HG02763 (cell line): ENCODE measurements around the gene MYO3A.
"Not testable (repeated sequence)": the region's sequence is repeated elsewhere in the genome, so short reads cannot be mapped to it uniquely, and the experiment has no call there.

Source experiments
- ATAC-seq: cut with Tn5 transposase; IDR thresholded peaks from one replicate; pipeline ENCODE4 v1.9.1; 2021; ENCODE audit warnings: mild to moderate bottlenecking, moderate library complexity; ENCODE audit not compliant: unreplicated experiment

MYO3A gene

GRCh38 chr10:25982107-25982506 is 48.1 kb downstream of the MYO3A start:
- no peak for ATAC-seq

- no peak for ATAC-seq
These were observed 54.6 kb downstream of the MYO3A start for GRCh38 chr10:25988583-25988982.

GRCh38 chr10:25989951-25990350 is 55.9 kb downstream of the MYO3A start:
- ATAC-seq, result no peak

- no peak for ATAC-seq
These were observed 65.4 kb downstream of the MYO3A start for GRCh38 chr10:25999295-25999981.

GRCh38 chr10:26000971-26001370 is 66.9 kb downstream of the MYO3A start:
- no peak for ATAC-seq

GRCh38 chr10:26002466-26002865 is 68.4 kb downstream of the MYO3A start:
- not testable (repeated sequence) for ATAC-seq

- ATAC-seq, result no peak
These were observed 81.1 kb downstream of the MYO3A start for GRCh38 chr10:26015092-26015491.

- ATAC-seq, result no peak
These were observed 88.8 kb downstream of the MYO3A start for GRCh38 chr10:26022831-26023230.

GRCh38 chr10:26024303-26024702 is 90.3 kb downstream of the MYO3A start:
- no peak for ATAC-seq

GRCh38 chr10:26025523-26025922 is 91.5 kb downstream of the MYO3A start:
- no peak for ATAC-seq

- ATAC-seq, result no peak
These were observed 95.8 kb downstream of the MYO3A start for GRCh38 chr10:26029858-26030257.

GRCh38 chr10:26031300-26031699 is 97.3 kb downstream of the MYO3A start:
- ATAC-seq, result no peak

GRCh38 chr10:26043469-26043868 is 109.4 kb downstream of the MYO3A start:
- no peak for ATAC-seq

GRCh38 chr10:26044141-26044749 is 110.2 kb downstream of the MYO3A start:
- no peak for ATAC-seq

- no peak for ATAC-seq
These were observed 112.2 kb downstream of the MYO3A start for GRCh38 chr10:26046073-26046700.

- no peak for ATAC-seq
These were observed 114.7 kb downstream of the MYO3A start for GRCh38 chr10:26048756-26049155.

GRCh38 chr10:26052326-26052725 is 118.3 kb downstream of the MYO3A start:
- no peak for ATAC-seq

- no peak for ATAC-seq
These were observed 123.4 kb downstream of the MYO3A start for GRCh38 chr10:26057466-26057865.

GRCh38 chr10:26064106-26064505 is 130.1 kb downstream of the MYO3A start:
- ATAC-seq, result no peak

- no peak for ATAC-seq
These were observed 133.7 kb downstream of the MYO3A start for GRCh38 chr10:26067680-26068079.

- not testable (repeated sequence) for ATAC-seq
These were observed 146.9 kb downstream of the MYO3A start for GRCh38 chr10:26080971-26081370.

- no peak for ATAC-seq
These were observed 147.4 kb downstream of the MYO3A start for GRCh38 chr10:26081459-26081858.
